ENCODE results near the gene NIM1K.

DNA sequence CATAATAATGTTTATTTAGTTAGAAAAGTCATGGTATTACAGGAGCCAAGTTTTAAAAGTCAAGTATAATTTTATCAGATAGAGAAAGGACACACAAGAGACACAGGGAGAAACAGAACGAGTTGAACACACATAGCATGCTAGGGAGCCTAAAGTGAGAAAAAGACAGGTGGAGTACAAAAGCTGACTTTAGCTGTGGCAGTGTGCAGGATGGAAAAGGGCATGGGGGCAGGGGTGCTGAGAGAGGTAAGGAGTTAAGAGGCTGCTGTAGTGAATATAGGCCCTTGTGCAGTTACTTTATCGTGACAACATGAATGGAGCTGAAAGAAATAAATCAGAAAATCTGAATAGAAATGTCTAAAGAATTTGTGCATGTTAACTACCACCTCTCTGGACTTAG is 103.2 kb downstream of the NIM1K start:
- TF ChIP-seq, protein P1, sequence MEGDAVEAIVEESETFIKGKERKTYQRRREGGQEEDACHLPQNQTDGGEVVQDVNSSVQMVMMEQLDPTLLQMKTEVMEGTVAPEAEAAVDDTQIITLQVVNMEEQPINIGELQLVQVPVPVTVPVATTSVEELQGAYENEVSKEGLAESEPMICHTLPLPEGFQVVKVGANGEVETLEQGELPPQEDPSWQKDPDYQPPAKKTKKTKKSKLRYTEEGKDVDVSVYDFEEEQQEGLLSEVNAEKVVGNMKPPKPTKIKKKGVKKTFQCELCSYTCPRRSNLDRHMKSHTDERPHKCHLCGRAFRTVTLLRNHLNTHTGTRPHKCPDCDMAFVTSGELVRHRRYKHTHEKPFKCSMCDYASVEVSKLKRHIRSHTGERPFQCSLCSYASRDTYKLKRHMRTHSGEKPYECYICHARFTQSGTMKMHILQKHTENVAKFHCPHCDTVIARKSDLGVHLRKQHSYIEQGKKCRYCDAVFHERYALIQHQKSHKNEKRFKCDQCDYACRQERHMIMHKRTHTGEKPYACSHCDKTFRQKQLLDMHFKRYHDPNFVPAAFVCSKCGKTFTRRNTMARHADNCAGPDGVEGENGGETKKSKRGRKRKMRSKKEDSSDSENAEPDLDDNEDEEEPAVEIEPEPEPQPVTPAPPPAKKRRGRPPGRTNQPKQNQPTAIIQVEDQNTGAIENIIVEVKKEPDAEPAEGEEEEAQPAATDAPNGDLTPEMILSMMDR (conservative IDR thresholded peaks at IDR 0.05 in 1 of 2, IDR thresholded peaks at IDR 0.05 in 1 of 2; ENCODE audit: low read depth in 1 of 2, low read length in 2 of 2), result no peak
- no peak for TF ChIP-seq EZH2 (IDR thresholded peaks at IDR 0.05; ENCODE audit: low read length, missing control alignments)

Data from fibroblast of lung (primary cell).